Neuronal stem cell (in vitro differentiated cells): Measurements from ENCODE around the gene MRNIP.

Source experiments
- DNase-seq: peaks from one replicate; pipeline ENCODE4 v3.0.0-alpha.2; 2013; ENCODE audit warnings: low spot score
- H2AFZ ChIP-seq: one replicate; pipeline ENCODE4 v1.6.1; 2013; ENCODE audit warnings: mild to moderate bottlenecking, low read length, inconsistent platforms
- H2AK5ac ChIP-seq: 2 replicates; pipeline ENCODE4 v1.6.1; 2013; ENCODE audit warnings: low read depth, mild to moderate bottlenecking, inconsistent platforms, low read length, moderate library complexity, mixed read lengths
- H2BK120ac ChIP-seq: 2 replicates; pipeline ENCODE4 v1.6.1; 2013; ENCODE audit warnings: low read depth, mild to moderate bottlenecking, inconsistent platforms, low read length, moderate library complexity, mixed read lengths
- H2BK12ac ChIP-seq: one replicate; pipeline ENCODE4 v1.6.1; 2013; ENCODE audit warnings: low read length, inconsistent platforms
- H2BK15ac ChIP-seq: 2 replicates; pipeline ENCODE4 v1.6.1; 2013; ENCODE audit warnings: mild to moderate bottlenecking, low read length, inconsistent platforms, mixed read lengths
- H2BK5ac ChIP-seq: one replicate; pipeline ENCODE4 v1.6.1; 2013; ENCODE audit warnings: inconsistent platforms, mild to moderate bottlenecking, low read length, moderate library complexity
- H3K14ac ChIP-seq: one replicate; pipeline ENCODE4 v1.6.1; 2013; ENCODE audit warnings: low read length, inconsistent platforms
- H3K18ac ChIP-seq: 2 replicates; pipeline ENCODE4 v1.6.1; 2013; ENCODE audit warnings: low read length, inconsistent platforms
- H3K23ac ChIP-seq: 2 replicates; pipeline ENCODE4 v1.6.1; 2013; ENCODE audit warnings: low read depth, mild to moderate bottlenecking, mixed read lengths, low read length, inconsistent platforms; ENCODE audit not compliant: poor library complexity
- H3K27ac ChIP-seq: replicated peaks from 3 replicates; pipeline ENCODE4 v1.5.1; 2013; ENCODE audit warnings: low read length, inconsistent platforms
- H3K27me3 ChIP-seq, 3 experiments: 2 replicates each; pipeline ENCODE4 v1.6.1; 2013; ENCODE audit warnings: low read length in 3 of 3, mild to moderate bottlenecking in 2 of 3, inconsistent platforms in 1 of 3, low read depth in 1 of 3, mixed read lengths in 1 of 3, moderate library complexity in 1 of 3; ENCODE audit not compliant: control insufficient read depth in 3 of 3, insufficient read depth in 3 of 3
- H3K36me3 ChIP-seq, 2 donors: replicated peaks in 1 of 2; 2 replicates each; pipeline ENCODE4 v1.6.1; 2013; ENCODE audit warnings: low read length in 2 of 2; ENCODE audit not compliant: control insufficient read depth in 2 of 2, insufficient read depth in 2 of 2
- H3K4ac ChIP-seq: 2 replicates; pipeline ENCODE4 v1.6.1; 2013; ENCODE audit warnings: inconsistent platforms, mild to moderate bottlenecking, low read length, moderate library complexity
- H3K4me1 ChIP-seq, 2 donors: 1 replicate in 1 of 2; 2 replicates in 1 of 2; pipeline ENCODE4 v1.6.1; 2013; ENCODE audit warnings: low read length in 2 of 2, low read depth in 1 of 2; ENCODE audit not compliant: control insufficient read depth in 2 of 2, insufficient read depth in 1 of 2
- H3K4me2 ChIP-seq: one replicate; pipeline ENCODE4 v1.6.1; 2013; ENCODE audit warnings: mild to moderate bottlenecking, low read length, inconsistent platforms; ENCODE audit not compliant: insufficient read depth, poor library complexity, severe bottlenecking
- H3K4me3 ChIP-seq, 2 donors: 2 replicates each; pipeline ENCODE4 v1.5.1; 2013; ENCODE audit warnings: low read length in 2 of 2, mild to moderate bottlenecking in 2 of 2, inconsistent platforms in 1 of 2, moderate library complexity in 1 of 2
- H3K79me1 ChIP-seq: one replicate; pipeline ENCODE4 v1.6.1; 2013; ENCODE audit warnings: low read depth, mild to moderate bottlenecking, inconsistent platforms, low read length, moderate library complexity
- H3K9ac ChIP-seq: one replicate; pipeline ENCODE4 v1.6.1; 2013; ENCODE audit warnings: mild to moderate bottlenecking, low read depth, low read length, inconsistent platforms; ENCODE audit not compliant: poor library complexity
- H3K9me3 ChIP-seq, 2 donors: replicated peaks in 1 of 2; 2 replicates each; pipeline versions ENCODE3 to v1.6.1; 2013; ENCODE audit warnings: low read length in 2 of 2, mild to moderate bottlenecking in 2 of 2, inconsistent platforms in 1 of 2, low read depth in 1 of 2, mixed read lengths in 1 of 2, moderate library complexity in 1 of 2; ENCODE audit not compliant: control insufficient read depth in 2 of 2, insufficient read depth in 1 of 2
- H4K8ac ChIP-seq: one replicate; pipeline ENCODE4 v1.6.1; 2013; ENCODE audit warnings: low read depth, mild to moderate bottlenecking, inconsistent platforms, low read length, moderate library complexity
- H4K91ac ChIP-seq: one replicate; pipeline ENCODE4 v1.6.1; 2013; ENCODE audit warnings: low read length, low read depth, mild to moderate bottlenecking, inconsistent platforms; ENCODE audit not compliant: poor library complexity
- WGBS, 2 donors: extraction: QIAGEN DNeasy Blood & Tissue Kit; methylation state at CpG; one replicate each; pipeline ENCODE4 v1.1.7; 2013; ENCODE audit warnings: missing lambda C conversion rate in 2 of 2, mixed read lengths in 1 of 2; ENCODE audit not compliant: insufficient read length in 2 of 2, insufficient replicate concordance in 1 of 2; ENCODE audit errors: extremely low coverage in 2 of 2; 5-methylcytosine and 5-hydroxymethylcytosine counted together

Gene MRNIP

DNA sequence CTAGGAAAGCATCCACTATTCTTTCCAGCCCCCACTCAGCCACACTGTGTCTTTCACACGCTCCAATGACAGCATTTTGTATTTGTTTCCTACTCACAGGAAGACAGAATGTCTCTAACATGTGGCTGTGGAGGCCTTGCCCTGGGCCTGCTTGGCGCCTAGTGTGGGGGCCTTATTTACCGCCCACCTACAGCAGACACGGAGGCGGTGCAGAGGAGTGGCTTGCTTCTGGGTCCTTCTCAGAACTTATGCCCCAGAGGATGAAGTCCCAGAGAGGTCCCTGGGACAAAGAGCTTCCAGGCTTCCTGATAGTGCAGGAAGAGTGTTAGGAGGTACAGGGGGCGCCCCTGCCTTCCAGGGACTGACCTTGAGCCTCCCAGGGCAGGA is 8.5 kb upstream of the MRNIP start:
- Histone ChIP-seq H2BK15ac (no peak overlapping the region), H2BK120ac (no peak overlapping the region), H3K36me3 (peaks cover 47 to 86% of the 10 kb centered on the region in 2 donors), H3K23ac (no peak overlapping the region), H3K9ac (no peak overlapping the region), H2BK12ac (no peak overlapping the region), H3K27ac (no peak overlapping the region), H3K14ac (no peak overlapping the region), H3K79me1 (peaks cover 4% of the 10 kb centered on the region), H3K27me3 (no peaks in the 10 kb centered on the region), H2AK5ac (no peak overlapping the region), H3K9me3 (peaks cover 0 to 4% of the 10 kb centered on the region in 2 donors), H3K18ac (no peak overlapping the region), H4K8ac (no peak overlapping the region), H2AFZ (no peak overlapping the region), H3K4ac (no peak overlapping the region), H4K91ac (no peak overlapping the region), H3K4me2 (no peak overlapping the region), H2BK5ac (no peak overlapping the region), H3K4me3 (no peak overlapping the region), H3K4me1 (peaks cover 0 to 15% of the 10 kb centered on the region in 2 donors)
- no peak for DNase-seq
- no CpG with 5 or more reads among the region's 6 CpGs for WGBS, 2 donors

GRCh38 chr5:179866241-179867078 is 7.8 kb upstream of the MRNIP start:
- peaks cover 0 to 15% of the 10 kb centered on the region in 2 donors for H3K4me1 ChIP-seq
- H4K8ac ChIP-seq = peak overlapping the region; percentile 66
- no peak overlapping the region for H2BK120ac ChIP-seq
- peak overlapping the region; percentile 17 for H3K23ac ChIP-seq
- no peak overlapping the region for H3K4me2 ChIP-seq
- WGBS, 2 donors = no CpG with 5 or more reads among the region's 21 CpGs
- no peak overlapping the region for H2AFZ ChIP-seq
- no peak overlapping the region for H3K14ac ChIP-seq
- no peak overlapping the region for H3K18ac ChIP-seq
- no peak for DNase-seq
- no peak overlapping the region for H3K9ac ChIP-seq
- peak overlapping the region; percentile 60 for H2AK5ac ChIP-seq
- no peak overlapping the region for H2BK12ac ChIP-seq
- peaks cover 4% of the 10 kb centered on the region for H3K79me1 ChIP-seq
- H3K9me3 ChIP-seq = peaks cover 2 to 5% of the 10 kb centered on the region in 2 donors
- H4K91ac ChIP-seq = no peak overlapping the region
- no peak overlapping the region for H3K4me3 ChIP-seq
- no peaks in the 10 kb centered on the region for H3K27me3 ChIP-seq
- no peak overlapping the region for H3K27ac ChIP-seq
- peak overlapping the region; percentile 33 for H2BK5ac ChIP-seq
- H3K4ac ChIP-seq = no peak overlapping the region
- no peak overlapping the region for H2BK15ac ChIP-seq
- peaks cover 47 to 88% of the 10 kb centered on the region in 2 donors for H3K36me3 ChIP-seq

DNA sequence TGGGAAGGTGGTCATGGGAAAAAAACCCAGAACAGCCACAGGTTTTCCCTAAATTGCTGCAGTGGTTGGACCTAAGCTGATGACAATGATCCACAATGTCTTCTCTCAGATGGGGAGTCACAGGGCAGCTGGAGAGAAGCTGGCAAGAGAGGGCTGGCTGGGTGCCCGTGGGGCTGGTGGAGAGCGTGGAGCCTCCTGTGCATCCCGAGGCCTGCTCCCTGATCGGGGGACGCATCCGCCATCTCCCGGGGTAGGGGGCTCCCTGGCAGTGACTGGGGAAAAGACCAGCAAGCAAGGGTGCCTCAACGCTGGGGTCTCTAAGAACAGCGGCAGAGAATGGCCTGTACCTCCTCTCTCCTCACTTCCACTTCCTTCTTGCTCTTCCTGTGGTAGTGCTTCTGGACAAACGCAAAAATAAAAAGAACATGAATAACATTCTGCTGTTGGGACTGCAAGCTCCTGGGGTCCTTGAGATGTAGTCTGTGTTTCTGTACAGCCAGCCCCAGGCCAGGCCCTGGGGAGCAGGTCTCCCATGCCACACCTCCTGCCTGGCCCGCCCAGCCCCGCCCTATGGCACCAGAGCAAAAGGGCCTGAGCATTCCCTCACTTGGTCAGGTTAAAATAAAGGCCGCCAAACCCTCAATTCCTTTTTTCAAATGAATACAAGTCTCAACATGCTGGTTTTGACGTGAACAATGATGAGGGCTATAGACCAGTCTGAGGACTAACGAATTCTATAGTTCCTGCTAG is 7.0 kb upstream of the MRNIP start:
- no CpG with 5 or more reads among the region's 15 CpGs for WGBS, 2 donors
- H3K36me3 ChIP-seq = peaks cover 40 to 84% of the 10 kb centered on the region in 2 donors
- no peak overlapping the region for H2BK12ac ChIP-seq
- no peak overlapping the region for H3K4ac ChIP-seq
- no peak overlapping the region for H3K9ac ChIP-seq
- no peak overlapping the region for H3K14ac ChIP-seq
- peak overlapping the region; percentile 33 for H2BK5ac ChIP-seq
- H3K4me2 ChIP-seq = no peak overlapping the region
- H3K27ac ChIP-seq = no peak overlapping the region
- DNase-seq = no peak
- H3K4me1 ChIP-seq = peaks cover 0 to 15% of the 10 kb centered on the region in 2 donors
- peaks cover 2 to 5% of the 10 kb centered on the region in 2 donors for H3K9me3 ChIP-seq
- no peak overlapping the region for H2BK120ac ChIP-seq
- no peak overlapping the region for H3K4me3 ChIP-seq
- H2AK5ac ChIP-seq = no peak overlapping the region
- H3K79me1 ChIP-seq = peaks cover 4% of the 10 kb centered on the region
- no peak overlapping the region for H2BK15ac ChIP-seq
- no peak overlapping the region for H4K91ac ChIP-seq
- no peak overlapping the region for H4K8ac ChIP-seq
- H3K27me3 ChIP-seq = no peaks in the 10 kb centered on the region
- no peak overlapping the region for H3K18ac ChIP-seq
- H3K23ac ChIP-seq = no peak overlapping the region
- H2AFZ ChIP-seq = no peak overlapping the region

GRCh38 chr5:179864686-179865085 is 6.1 kb upstream of the MRNIP start:
- no peak overlapping the region for H3K4ac ChIP-seq
- no peak overlapping the region for H2AK5ac ChIP-seq
- H3K9ac ChIP-seq = no peak overlapping the region
- no peak overlapping the region for H2BK15ac ChIP-seq
- peaks cover 2 to 5% of the 10 kb centered on the region in 2 donors for H3K9me3 ChIP-seq
- H2BK120ac ChIP-seq = no peak overlapping the region
- no peak overlapping the region for H3K18ac ChIP-seq
- peaks cover 2 to 13% of the 10 kb centered on the region in 2 donors for H3K4me1 ChIP-seq
- no peak overlapping the region for H2AFZ ChIP-seq
- no peaks in the 10 kb centered on the region for H3K27me3 ChIP-seq
- peaks cover 3% of the 10 kb centered on the region for H3K79me1 ChIP-seq
- no peak overlapping the region for H3K4me3 ChIP-seq
- no peak for DNase-seq
- H3K23ac ChIP-seq = peak overlapping the region; percentile 40
- no peak overlapping the region for H3K4me2 ChIP-seq
- H3K36me3 ChIP-seq = peaks cover 39 to 74% of the 10 kb centered on the region in 2 donors
- no peak overlapping the region for H2BK5ac ChIP-seq
- H4K91ac ChIP-seq = no peak overlapping the region
- no CpG with 5 or more reads among the region's 7 CpGs for WGBS, 2 donors
- H4K8ac ChIP-seq = no peak overlapping the region
- no peak overlapping the region for H3K27ac ChIP-seq
- no peak overlapping the region for H3K14ac ChIP-seq
- H2BK12ac ChIP-seq = no peak overlapping the region
